Globus pallidus (tissue), 1 donor: ENCODE measurements around the gene EGF.
"Not testable (repeated sequence)": the region's sequence is repeated elsewhere in the genome, so short reads cannot be mapped to it uniquely, and the experiment has no call there.

Experiments
- DNase-seq: peaks from one replicate; pipeline ENCODE4 v3.0.0-alpha.2; 2015; ENCODE audit warnings: low spot score

Gene EGF

GRCh38 chr4:109912706-109913595 lies at the start of gene EGF:
TSS of gene EGF (plus strand) at chr4:109912883. CDS start at chr4:109913336, 453 bp downstream.
- no peak for DNase-seq

GRCh38 chr4:109864134-109864533 lies 48.5 kb upstream of the EGF start:
- no peak for DNase-seq

GRCh38 chr4:109870061-109870460 lies 42.6 kb upstream of the EGF start:
- no peak for DNase-seq

- DNase-seq: no peak
Observed at GRCh38 chr4:109872065-109872464, 40.6 kb upstream of the EGF start.

GRCh38 chr4:109872950-109873656 lies 39.6 kb upstream of the EGF start:
- no peak for DNase-seq

- no peak for DNase-seq
Observed at GRCh38 chr4:109873791-109874514, 38.7 kb upstream of the EGF start.

- DNase-seq: no peak
Observed at GRCh38 chr4:109875106-109875505, 37.6 kb upstream of the EGF start.

- DNase-seq: not testable (repeated sequence)
Observed at GRCh38 chr4:109875553-109875952, 37.1 kb upstream of the EGF start.

GRCh38 chr4:109876634-109877265 lies 35.9 kb upstream of the EGF start:
- no peak for DNase-seq

- no peak for DNase-seq
Observed at GRCh38 chr4:109877400-109877799, 35.3 kb upstream of the EGF start.

- DNase-seq: no peak
Observed at GRCh38 chr4:109878355-109878754, 34.3 kb upstream of the EGF start.

GRCh38 chr4:109879081-109879480 lies 33.6 kb upstream of the EGF start:
- no peak for DNase-seq

GRCh38 chr4:109879636-109880314 lies 32.9 kb upstream of the EGF start:
- no peak for DNase-seq

- no peak for DNase-seq
Observed at GRCh38 chr4:109886303-109886702, 26.4 kb upstream of the EGF start.

GRCh38 chr4:109887071-109887470 lies 25.6 kb upstream of the EGF start:
- DNase-seq: no peak

- DNase-seq: no peak
Observed at GRCh38 chr4:109890076-109890475, 22.6 kb upstream of the EGF start.

- DNase-seq: no peak
Observed at GRCh38 chr4:109902559-109903251, 10.0 kb upstream of the EGF start.

- no peak for DNase-seq
Observed at GRCh38 chr4:109908731-109909130, 4.0 kb upstream of the EGF start.

GRCh38 chr4:109910256-109910655 lies 2.4 kb upstream of the EGF start:
- DNase-seq: no peak

- DNase-seq: no peak
Observed at GRCh38 chr4:109913596-109914241, 1.0 kb downstream of the EGF start.
